Neutrophil (primary cell): Measurements from ENCODE around the gene DNAH11.

ENCODE experiments used
- H3K27ac ChIP-seq: fragments of 200-600 bp; sonication (generic); 2 replicates; pipeline ENCODE4 v1.5.1; 2016; ENCODE audit warnings: mild to moderate bottlenecking, moderate library complexity
- H3K27me3 ChIP-seq: fragments of 200-600 bp; sonication (generic); 2 replicates; pipeline ENCODE4 v1.6.0; 2016; ENCODE audit warnings: mild to moderate bottlenecking
- H3K36me3 ChIP-seq: fragments of 200-600 bp; sonication (generic); 2 replicates; pipeline ENCODE4 v1.5.1; 2017
- H3K4me1 ChIP-seq, 2 experiments: fragments of 200-600 bp in 1 of 2; sonication (generic) in 1 of 2; 1 replicate in 1 of 2; 2 replicates in 1 of 2; pipeline versions ENCODE4 v1.5.1 to v1.6.1; 2013 to 2016; ENCODE audit warnings: low read depth in 1 of 2, low read length in 1 of 2, mild to moderate bottlenecking in 1 of 2, moderate library complexity in 1 of 2; ENCODE audit not compliant: control insufficient read depth in 1 of 2, insufficient read depth in 1 of 2
- H3K4me3 ChIP-seq, 2 experiments: fragments of 200-600 bp in 1 of 2; sonication (generic) in 1 of 2; 1 replicate in 1 of 2; 2 replicates in 1 of 2; pipeline ENCODE4 v1.5.1; 2013 to 2016; ENCODE audit warnings: low read depth in 1 of 2, low read length in 1 of 2, mild to moderate bottlenecking in 1 of 2, moderate library complexity in 1 of 2
- H3K9me3 ChIP-seq: fragments of 200-600 bp; sonication (generic); 2 replicates; pipeline ENCODE4 v1.5.1; 2016
- CTCF ChIP-seq: fragments of 200-600 bp; sonication (generic); IDR thresholded peaks from 2 replicates; pipeline ENCODE4 v1.5.1; 2016; ENCODE audit warnings: antibody characterized with exemption

The DNAH11 gene

DNA sequence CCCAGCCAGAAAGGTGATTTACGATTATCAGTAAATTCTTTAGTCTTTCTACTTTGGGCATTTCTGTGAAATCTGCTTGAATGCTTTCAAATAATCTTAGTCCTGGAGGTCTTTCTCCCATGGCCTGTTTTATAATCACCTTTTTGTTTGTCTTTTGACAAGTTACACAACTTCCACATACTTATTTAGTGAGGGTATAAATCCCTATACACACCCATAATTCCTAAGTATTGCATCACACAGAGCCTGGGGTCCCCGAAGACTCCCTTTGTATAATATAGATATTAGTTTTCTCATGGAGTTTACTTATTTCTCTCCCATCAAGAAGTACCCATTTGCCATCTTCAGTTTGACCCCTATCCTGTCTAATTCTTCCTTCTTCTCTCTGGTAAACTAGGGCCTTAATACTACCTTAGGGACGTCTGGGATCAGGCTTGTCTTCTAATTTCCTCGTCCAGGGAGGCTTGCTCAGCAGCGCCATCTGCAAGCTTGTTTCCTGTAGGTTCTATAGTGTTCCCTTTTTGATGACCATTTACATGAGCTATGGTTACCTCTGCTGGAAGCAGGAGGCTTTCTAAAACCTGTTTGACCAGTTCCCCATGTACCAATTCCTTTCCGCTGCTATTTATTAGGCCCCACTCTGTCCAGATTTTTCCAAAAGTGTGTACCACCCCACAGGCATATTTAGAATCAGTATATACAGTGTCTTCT is 8.1 kb downstream of the DNAH11 start:
- Histone ChIP-seq H3K9me3 (no peaks in the 10 kb centered on the region), H3K4me1 (no peaks in the 10 kb centered on the region), H3K4me3 (no peak overlapping the region), H3K36me3 (no peaks in the 10 kb centered on the region), H3K27me3 (peaks cover 16% of the 10 kb centered on the region), H3K27ac (no peak overlapping the region)
- TF ChIP-seq CTCF, result no peak

DNA sequence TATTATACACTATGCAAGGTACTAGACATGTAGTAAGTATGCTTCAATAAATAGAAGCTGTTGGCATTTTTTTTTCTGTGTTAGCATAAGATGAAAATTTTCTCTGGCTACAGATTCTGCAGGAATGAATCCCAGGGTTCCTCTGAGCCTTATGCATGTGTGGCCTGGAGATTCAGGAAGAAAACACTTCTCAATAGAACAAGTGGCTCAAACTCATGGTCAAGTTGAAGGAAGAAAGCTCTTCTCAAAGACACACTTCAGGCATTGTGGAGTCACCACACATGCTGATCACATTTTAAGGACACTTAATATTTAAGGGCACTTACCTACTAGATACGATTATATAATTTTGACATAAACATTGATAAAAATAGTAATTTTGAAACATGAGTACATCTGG is 19.5 kb downstream of the DNAH11 start:
- Histone ChIP-seq H3K9me3 (no peaks in the 10 kb centered on the region), H3K4me1 (no peaks in the 10 kb centered on the region), H3K27me3 (no peaks in the 10 kb centered on the region), H3K4me3 (no peak overlapping the region), H3K27ac (no peak overlapping the region), H3K36me3 (no peaks in the 10 kb centered on the region)
- no peak for TF ChIP-seq CTCF

- H3K4me1 ChIP-seq, result no peaks in the 10 kb centered on the region
- no peaks in the 10 kb centered on the region for H3K36me3 ChIP-seq
- no peak overlapping the region for H3K4me3 ChIP-seq
- no peaks in the 10 kb centered on the region for H3K27me3 ChIP-seq
- H3K9me3 ChIP-seq, result no peaks in the 10 kb centered on the region
- H3K27ac ChIP-seq, result no peak overlapping the region
- no peak for TF ChIP-seq CTCF
These were observed 22.8 kb downstream of the DNAH11 start for GRCh38 chr7:21565614-21566013.

DNA sequence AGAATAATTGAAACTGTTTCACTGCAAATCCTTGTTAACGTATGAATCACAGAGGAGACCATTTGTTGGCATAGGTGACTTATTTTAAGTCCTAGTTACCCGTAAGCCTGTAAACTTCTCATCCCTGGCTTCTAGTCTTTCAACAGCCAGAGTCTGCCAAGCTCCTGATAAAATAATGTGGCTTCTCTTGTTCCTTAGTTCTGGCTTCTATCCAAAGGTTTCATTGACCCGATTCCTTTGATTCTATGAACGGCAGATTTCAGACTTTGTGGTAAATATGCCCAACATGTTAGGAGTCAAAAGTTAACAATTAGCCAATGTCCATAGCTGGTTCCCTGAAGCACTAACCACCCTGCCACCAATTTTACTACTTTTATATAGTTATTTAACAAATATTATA is 23.3 kb downstream of the DNAH11 start:
- H3K27ac ChIP-seq, result no peak overlapping the region
- no peaks in the 10 kb centered on the region for H3K4me1 ChIP-seq
- no peak overlapping the region for H3K4me3 ChIP-seq
- no peaks in the 10 kb centered on the region for H3K27me3 ChIP-seq
- no peaks in the 10 kb centered on the region for H3K9me3 ChIP-seq
- no peak for TF ChIP-seq CTCF
- no peaks in the 10 kb centered on the region for H3K36me3 ChIP-seq

- no peak for TF ChIP-seq CTCF
- H3K36me3 ChIP-seq, result no peaks in the 10 kb centered on the region
- no peak overlapping the region for H3K4me3 ChIP-seq
- H3K9me3 ChIP-seq, result no peaks in the 10 kb centered on the region
- no peak overlapping the region for H3K27ac ChIP-seq
- no peaks in the 10 kb centered on the region for H3K4me1 ChIP-seq
- H3K27me3 ChIP-seq, result no peaks in the 10 kb centered on the region
These were observed 25.9 kb downstream of the DNAH11 start for GRCh38 chr7:21568762-21569161.
